ENCODE data around the gene ADCY10.

DNA sequence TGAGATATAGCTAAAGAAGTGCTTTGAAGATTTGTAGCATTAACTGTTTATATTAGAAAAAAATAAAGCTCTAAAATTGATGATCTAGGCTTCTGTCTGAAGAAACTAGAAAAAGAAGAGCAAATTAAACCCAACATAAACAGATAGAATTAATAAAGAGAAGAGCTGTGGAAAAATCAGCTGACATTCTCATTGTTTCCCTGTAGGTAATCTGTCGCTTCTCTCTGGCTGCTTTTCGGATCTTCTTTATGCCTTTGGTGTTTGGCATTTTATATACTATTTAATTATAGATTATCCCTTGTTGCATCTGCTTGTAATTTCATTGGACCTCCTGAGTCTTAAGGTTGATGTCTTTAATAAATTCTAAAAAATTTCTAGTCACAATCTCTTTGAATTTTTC, 132.4 kb downstream of the ADCY10 start:
- TF ChIP-seq CTCF (IDR thresholded peaks at IDR 0.05), result no peak
- no peak for TF ChIP-seq POLR2AphosphoS5 (IDR thresholded peaks at IDR 0.05; ENCODE audit: insufficient read depth in 1 of 2, low read depth in 1 of 2)

Measured in vagina (tissue), 2 donors.